Measurements from ENCODE around the gene TDRD15. TPM values are rescaled to one million over a fixed set of nuclear protein-coding genes. Genes with fewer than 3 reads are reported as not detected.

The TDRD15 gene
- total and polyA plus RNA-seq, 4 donors, result not detected

- H3K4me1 ChIP-seq (ENCODE audit: control insufficient read depth in 5 of 5, insufficient read depth in 5 of 5, low read length in 5 of 5), result no peaks in the 10 kb centered on the region
- H3K9me3 ChIP-seq (ENCODE audit: control insufficient read depth in 4 of 4, insufficient read depth in 3 of 4, low read length in 3 of 4), result no peaks in the 10 kb centered on the region
- no peaks in the 10 kb centered on the region for H3K36me3 ChIP-seq (ENCODE audit: control insufficient read depth in 4 of 4, insufficient read depth in 4 of 4, low read length in 4 of 4)
- DNase-seq, result no peak
- no peak overlapping the region for H3K9ac ChIP-seq (ENCODE audit: insufficient read depth in 1 of 2, low read length in 2 of 2)
- peaks cover 0 to 3% (median 0%) of the 10 kb centered on the region in 3 donors for H3K27me3 ChIP-seq (ENCODE audit: control insufficient read depth in 3 of 3, insufficient read depth in 3 of 3, low read length in 2 of 3)
- ATAC-seq (ENCODE audit: insufficient read depth, low FRiP score), result no peak
- TF ChIP-seq CTCF (IDR thresholded peaks at IDR 0.05; ENCODE audit: control extremely low read depth, extremely low read depth), result no peak
- H3K27ac ChIP-seq (ENCODE audit: low read depth in 1 of 2, low read length in 1 of 2), result no peak overlapping the region
- H3K4me3 ChIP-seq, result no peak overlapping the region
Observed at GRCh38 chr2:21117688-21118087, 6.1 kb upstream of the TDRD15 start.

GRCh38 chr2:21118302-21118920 lies 5.4 kb upstream of the TDRD15 start:
- ATAC-seq (ENCODE audit: insufficient read depth, low FRiP score) (no peak), DNase-seq (peak; percentile 19 to 43 (median 37))
- Histone ChIP-seq H3K36me3 (ENCODE audit: control insufficient read depth in 4 of 4, insufficient read depth in 4 of 4, low read length in 4 of 4) (no peaks in the 10 kb centered on the region), H3K9me3 (ENCODE audit: control insufficient read depth in 4 of 4, insufficient read depth in 3 of 4, low read length in 3 of 4) (no peaks in the 10 kb centered on the region), H3K27me3 (ENCODE audit: control insufficient read depth in 3 of 3, insufficient read depth in 3 of 3, low read length in 2 of 3) (peaks cover 0 to 3% (median 0%) of the 10 kb centered on the region in 3 donors), H3K9ac (ENCODE audit: insufficient read depth in 1 of 2, low read length in 2 of 2) (no peak overlapping the region), H3K4me1 (ENCODE audit: control insufficient read depth in 5 of 5, insufficient read depth in 5 of 5, low read length in 5 of 5) (no peaks in the 10 kb centered on the region), H3K4me3 (no peak overlapping the region), H3K27ac (ENCODE audit: low read depth in 1 of 2, low read length in 1 of 2) (no peak overlapping the region)
- peak; percentile 19 for TF ChIP-seq CTCF (IDR thresholded peaks at IDR 0.05; ENCODE audit: control extremely low read depth, extremely low read depth)
- WGBS, 2 donors, result 49 to 61% methylated on average over 3 of the region's 3 CpGs

GRCh38 chr2:21131861-21132260 lies 8.1 kb downstream of the TDRD15 start:
- H3K27me3 ChIP-seq (ENCODE audit: control insufficient read depth in 3 of 3, insufficient read depth in 3 of 3, low read length in 2 of 3), result peaks cover 0 to 10% (median 2%) of the 10 kb centered on the region in 3 donors
- 81 to 82% methylated on average over 5 of the region's 5 CpGs for WGBS, 2 donors
- TF ChIP-seq CTCF (IDR thresholded peaks at IDR 0.05; ENCODE audit: control extremely low read depth, extremely low read depth), result no peak
- no peak overlapping the region for H3K27ac ChIP-seq (ENCODE audit: low read depth in 1 of 2, low read length in 1 of 2)
- H3K9ac ChIP-seq (ENCODE audit: insufficient read depth in 1 of 2, low read length in 2 of 2), result no peak overlapping the region
- H3K36me3 ChIP-seq (ENCODE audit: control insufficient read depth in 4 of 4, insufficient read depth in 4 of 4, low read length in 4 of 4), result no peaks in the 10 kb centered on the region
- no peak overlapping the region for H3K4me3 ChIP-seq
- no peak for ATAC-seq (ENCODE audit: insufficient read depth, low FRiP score)
- H3K4me1 ChIP-seq (ENCODE audit: control insufficient read depth in 5 of 5, insufficient read depth in 5 of 5, low read length in 5 of 5), result no peaks in the 10 kb centered on the region
- DNase-seq, result no peak
- no peaks in the 10 kb centered on the region for H3K9me3 ChIP-seq (ENCODE audit: control insufficient read depth in 4 of 4, insufficient read depth in 3 of 4, low read length in 3 of 4)

- Histone ChIP-seq H3K36me3 (ENCODE audit: control insufficient read depth in 4 of 4, insufficient read depth in 4 of 4, low read length in 4 of 4) (no peaks in the 10 kb centered on the region), H3K27ac (ENCODE audit: low read depth in 1 of 2, low read length in 1 of 2) (no peak overlapping the region), H3K9ac (ENCODE audit: insufficient read depth in 1 of 2, low read length in 2 of 2) (no peak overlapping the region), H3K4me1 (ENCODE audit: control insufficient read depth in 5 of 5, insufficient read depth in 5 of 5, low read length in 5 of 5) (no peaks in the 10 kb centered on the region), H3K4me3 (no peak overlapping the region), H3K27me3 (ENCODE audit: control insufficient read depth in 3 of 3, insufficient read depth in 3 of 3, low read length in 2 of 3) (peaks cover 0 to 8% (median 0%) of the 10 kb centered on the region in 3 donors), H3K9me3 (ENCODE audit: control insufficient read depth in 4 of 4, insufficient read depth in 3 of 4, low read length in 3 of 4) (no peaks in the 10 kb centered on the region)
- ATAC-seq (ENCODE audit: insufficient read depth, low FRiP score) (no peak), DNase-seq (no peak)
- no peak for TF ChIP-seq CTCF (IDR thresholded peaks at IDR 0.05; ENCODE audit: control extremely low read depth, extremely low read depth)
- WGBS, 2 donors, result 73 to 84% methylated on average over 2 of the region's 2 CpGs
Observed at GRCh38 chr2:21135585-21135984, 11.8 kb downstream of the TDRD15 start.
